Stimulated activated memory B cell treated with anti-CD40 and anti-IgM and Interleukin-4, amounts not matched to agents 10 μg/mL and 1 μg/mL and 100 μg/mL, for 72 hours (primary cell): ENCODE measurements around the gene NRDE2.
A peak's percentile ranks its signal among the peaks of the same experiment; 100 is the strongest.
"Not testable (repeated sequence)": the region's sequence is repeated elsewhere in the genome, so short reads cannot be mapped to it uniquely, and the experiment has no call there.

Experiments
- ATAC-seq: fragments of 150-1000 bp; cut with Tn5 transposase; 2 replicates; pipeline ENCODE4 v1.10.0; 2021
- H3K27ac Mint-ChIP-seq: one replicate; pipeline ENCODE4 v1.8.0; 2022; ENCODE audit warnings: mild to moderate bottlenecking, mixed read lengths
- H3K27me3 Mint-ChIP-seq: one replicate; pipeline ENCODE4 v1.8.0; 2022; ENCODE audit warnings: mixed read lengths
- H3K36me3 Mint-ChIP-seq: one replicate; pipeline ENCODE4 v1.8.0; 2022; ENCODE audit warnings: mixed read lengths
- H3K4me1 Mint-ChIP-seq: one replicate; pipeline ENCODE4 v1.8.0; 2022; ENCODE audit warnings: mixed read lengths
- H3K4me3 Mint-ChIP-seq: one replicate; pipeline ENCODE4 v1.8.0; 2022; ENCODE audit warnings: mild to moderate bottlenecking, moderate library complexity, mixed read lengths
- H3K9me3 Mint-ChIP-seq: one replicate; pipeline ENCODE4 v1.8.0; 2022; ENCODE audit warnings: mixed read lengths

NRDE2 gene

DNA sequence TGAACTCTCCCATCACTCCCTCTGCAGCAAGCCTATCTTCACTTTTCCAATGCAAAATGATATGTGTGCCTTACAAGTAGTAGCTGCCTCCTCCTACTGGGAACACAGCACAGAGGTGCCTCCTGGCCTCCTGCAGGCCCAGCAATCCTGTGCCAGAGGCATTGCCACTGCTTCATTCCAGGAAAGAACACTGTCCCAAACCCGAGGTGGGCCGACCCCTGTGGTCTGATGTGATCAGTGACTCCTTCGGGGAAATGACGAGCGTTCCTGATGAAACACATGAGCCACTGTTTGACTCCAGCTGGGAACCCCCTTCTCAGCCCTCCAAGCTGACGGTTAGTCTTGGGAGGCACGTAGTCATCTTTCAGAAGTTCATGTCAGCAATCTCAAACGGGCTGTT lies 55.9 kb downstream of the NRDE2 start:
- Mint-ChIP-seq H3K27ac (no peak overlapping the region), H3K27me3 (no peaks in the 10 kb centered on the region), H3K36me3 (peaks cover 60% of the 10 kb centered on the region), H3K9me3 (no peaks in the 10 kb centered on the region), H3K4me3 (no peak overlapping the region), H3K4me1 (no peaks in the 10 kb centered on the region)
- ATAC-seq: no peak

DNA sequence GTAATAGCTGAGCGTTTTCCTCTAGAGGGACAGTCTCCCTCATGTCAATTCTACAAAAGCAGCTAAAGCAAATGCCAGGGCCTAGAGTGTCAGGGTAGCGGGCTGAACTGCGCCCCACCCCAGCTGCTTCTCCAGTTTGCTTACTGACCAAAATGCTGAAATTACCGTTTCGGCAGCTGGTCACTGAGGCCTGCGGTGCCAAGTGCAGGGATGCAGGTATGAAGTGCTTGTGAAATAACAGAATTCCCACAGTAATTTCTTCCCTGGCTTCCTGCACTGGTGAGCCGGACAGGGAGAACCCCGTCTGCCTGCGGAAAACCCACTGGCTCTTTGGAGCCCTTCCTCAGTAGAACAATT lies 56.3 kb downstream of the NRDE2 start:
- H3K27ac Mint-ChIP-seq: no peak overlapping the region
- H3K27me3 Mint-ChIP-seq: no peaks in the 10 kb centered on the region
- ATAC-seq: no peak
- H3K4me3 Mint-ChIP-seq: no peak overlapping the region
- peaks cover 62% of the 10 kb centered on the region for H3K36me3 Mint-ChIP-seq
- no peaks in the 10 kb centered on the region for H3K9me3 Mint-ChIP-seq
- H3K4me1 Mint-ChIP-seq: no peaks in the 10 kb centered on the region

DNA sequence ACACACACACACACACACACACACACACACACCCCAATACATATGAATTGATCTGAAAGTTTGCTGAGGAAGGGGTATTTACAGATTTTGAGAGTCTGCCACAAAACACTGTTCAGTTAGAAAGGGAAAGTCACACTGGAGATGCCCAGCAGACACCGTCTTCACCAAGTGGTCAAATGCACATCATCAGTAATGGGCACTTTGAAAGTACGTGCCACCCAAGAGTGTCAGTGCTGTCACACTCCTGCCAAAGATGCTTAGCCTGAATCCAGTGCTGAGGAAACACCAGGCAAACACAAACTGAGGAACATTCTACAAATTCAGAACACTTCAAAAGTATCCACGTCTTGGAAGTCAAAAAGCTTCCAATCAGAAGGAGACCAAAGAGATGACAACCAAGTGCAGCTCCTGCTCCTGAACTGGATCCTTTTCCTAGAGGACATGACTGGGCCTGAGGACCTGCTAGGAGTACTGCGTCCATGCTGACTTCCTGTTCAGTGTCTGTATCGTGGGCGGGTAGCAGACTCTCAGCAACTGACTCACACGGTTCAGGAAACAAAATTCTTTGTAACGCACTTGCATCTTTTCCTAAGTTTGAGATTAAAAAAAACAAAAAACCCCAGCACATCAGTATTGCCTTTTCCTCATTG lies 56.8 kb downstream of the NRDE2 start:
- Mint-ChIP-seq H3K27ac (no peak overlapping the region), H3K4me3 (no peak overlapping the region), H3K36me3 (peaks cover 67% of the 10 kb centered on the region), H3K27me3 (no peaks in the 10 kb centered on the region), H3K9me3 (no peaks in the 10 kb centered on the region), H3K4me1 (no peaks in the 10 kb centered on the region)
- no peak for ATAC-seq

DNA sequence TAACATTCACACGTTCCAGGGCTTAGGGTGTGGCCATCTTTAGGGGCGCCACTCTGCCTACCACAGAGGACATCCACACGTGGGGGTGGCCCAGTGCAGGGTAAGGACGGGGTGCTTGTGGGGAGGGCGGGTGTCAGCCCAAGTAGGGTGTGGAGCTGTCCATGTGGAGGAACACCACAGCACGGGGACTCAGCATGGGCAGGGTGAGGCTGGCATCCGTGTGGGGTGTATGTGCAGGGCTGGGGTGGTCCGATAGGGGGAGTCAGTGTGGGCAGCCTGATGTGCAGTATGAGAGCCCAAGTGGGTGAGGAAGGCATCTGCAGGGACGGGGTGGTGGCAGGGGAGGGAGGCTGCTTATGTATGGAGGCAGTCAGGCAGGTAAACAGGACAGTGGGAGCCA lies 57.7 kb downstream of the NRDE2 start:
- Mint-ChIP-seq H3K36me3 (peaks cover 75% of the 10 kb centered on the region), H3K9me3 (no peaks in the 10 kb centered on the region), H3K27ac (no peak overlapping the region), H3K27me3 (no peaks in the 10 kb centered on the region), H3K4me3 (no peak overlapping the region), H3K4me1 (no peaks in the 10 kb centered on the region)
- ATAC-seq: peak; percentile 47

DNA sequence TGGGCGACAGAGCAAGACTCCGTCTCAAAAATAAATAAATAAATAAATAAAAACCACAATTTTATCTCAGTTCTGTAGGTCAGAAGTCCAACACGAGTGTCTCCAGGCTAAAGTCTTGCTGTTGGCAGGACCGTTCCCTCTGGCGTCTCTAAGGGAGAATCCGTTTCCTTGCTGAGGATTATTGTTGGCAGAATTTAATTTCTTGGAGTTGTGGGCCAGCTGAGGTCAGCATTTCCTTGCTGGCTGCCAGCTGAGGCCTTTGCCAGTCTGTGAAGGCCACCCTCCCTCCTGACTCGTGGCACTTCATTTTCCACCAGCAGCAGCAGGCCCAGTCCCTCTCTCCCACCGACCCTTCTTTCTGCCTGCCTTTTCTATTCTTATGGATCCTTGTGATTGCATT lies 58.2 kb downstream of the NRDE2 start:
- Mint-ChIP-seq H3K27ac (no peak overlapping the region), H3K4me1 (no peaks in the 10 kb centered on the region), H3K36me3 (peaks cover 76% of the 10 kb centered on the region), H3K4me3 (no peak overlapping the region), H3K27me3 (no peaks in the 10 kb centered on the region), H3K9me3 (no peaks in the 10 kb centered on the region)
- ATAC-seq: no peak

DNA sequence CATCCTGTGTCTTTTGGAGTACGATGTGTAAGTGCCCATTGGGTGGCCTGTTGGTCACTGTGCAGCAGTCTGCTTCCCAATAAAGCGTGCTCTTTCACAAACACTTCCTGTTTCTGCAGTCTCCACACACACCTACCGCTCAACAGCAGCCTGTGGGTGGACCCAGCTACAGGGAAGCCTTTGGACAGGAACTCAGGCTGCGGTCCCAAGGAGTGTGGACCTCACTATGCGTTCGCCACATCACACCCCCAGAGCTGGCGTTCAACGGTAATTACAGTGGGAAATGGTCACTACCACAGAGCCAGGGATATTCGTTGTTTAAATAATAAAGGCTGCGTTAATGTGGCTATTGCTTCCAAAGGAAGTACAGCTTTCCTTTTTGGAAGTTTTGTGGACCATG lies 59.2 kb downstream of the NRDE2 start:
- no peaks in the 10 kb centered on the region for H3K4me1 Mint-ChIP-seq

DNA sequence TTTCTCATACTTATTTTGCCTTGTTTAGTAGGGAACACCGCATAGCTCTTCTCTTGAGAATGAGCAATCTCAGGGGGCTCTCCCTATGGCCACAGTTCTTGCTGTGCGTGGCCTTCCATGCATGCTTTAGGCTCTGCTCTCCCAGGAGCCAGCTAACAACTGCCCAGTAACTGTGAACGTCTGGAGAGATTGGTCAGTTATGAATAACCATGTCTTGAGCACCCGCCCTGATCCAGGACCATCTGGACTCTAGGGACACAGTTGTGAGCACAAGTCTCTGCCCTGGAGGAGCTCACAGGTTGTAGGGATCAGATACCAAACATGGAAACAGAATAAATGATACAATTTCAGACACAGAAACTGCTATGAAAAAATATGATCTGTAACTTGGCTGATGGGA lies 63.3 kb downstream of the NRDE2 start:
- Mint-ChIP-seq H3K9me3 (no peaks in the 10 kb centered on the region), H3K4me3 (no peak overlapping the region), H3K4me1 (no peaks in the 10 kb centered on the region), H3K27me3 (no peaks in the 10 kb centered on the region), H3K27ac (no peak overlapping the region), H3K36me3 (peaks cover 65% of the 10 kb centered on the region)
- ATAC-seq: no peak

More for the DNA sequence above, 59.2 kb downstream of the NRDE2 start:
- H3K27ac Mint-ChIP-seq: no peak overlapping the region
- no peak overlapping the region for H3K4me3 Mint-ChIP-seq
- ATAC-seq: no peak
- no peaks in the 10 kb centered on the region for H3K9me3 Mint-ChIP-seq
- H3K36me3 Mint-ChIP-seq: peaks cover 70% of the 10 kb centered on the region
- H3K27me3 Mint-ChIP-seq: no peaks in the 10 kb centered on the region

DNA sequence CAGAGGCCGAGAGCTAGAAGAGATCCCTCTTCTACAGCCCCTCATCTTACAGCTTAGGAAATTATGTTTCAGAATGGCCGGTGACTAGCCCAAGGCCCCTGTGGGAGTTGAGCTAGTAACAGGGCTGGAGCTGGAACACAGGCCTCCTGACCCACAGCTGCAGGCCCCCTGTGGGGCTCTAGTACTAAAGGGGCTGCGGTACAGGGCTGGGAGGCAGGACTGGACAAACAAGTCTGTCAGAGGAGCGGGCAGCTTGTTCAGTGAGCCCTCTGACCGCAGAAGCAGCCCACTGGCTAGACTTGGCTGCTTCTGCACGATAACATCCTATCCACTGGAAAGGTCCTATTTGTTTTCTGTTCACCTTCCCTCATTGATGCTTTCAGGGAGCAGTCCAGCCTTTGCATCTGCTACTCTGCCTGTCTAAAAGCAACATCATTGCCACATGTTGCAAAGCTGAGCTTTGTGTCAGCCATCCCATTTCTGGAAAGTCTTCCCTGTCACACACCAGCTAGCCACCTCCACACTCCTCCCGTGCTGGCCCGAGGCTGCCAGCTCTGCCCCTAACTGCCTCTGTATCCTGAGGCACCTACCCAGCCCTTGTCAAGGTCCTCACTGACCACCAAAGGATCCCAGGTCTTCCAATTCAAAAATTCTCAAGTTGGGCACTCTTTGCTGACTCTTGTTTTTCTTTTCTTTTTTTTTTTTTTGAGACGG lies 65.1 kb downstream of the NRDE2 start:
- no peaks in the 10 kb centered on the region for H3K4me1 Mint-ChIP-seq
- ATAC-seq: no peak
- H3K27ac Mint-ChIP-seq: no peak overlapping the region
- H3K9me3 Mint-ChIP-seq: no peaks in the 10 kb centered on the region
- H3K27me3 Mint-ChIP-seq: no peaks in the 10 kb centered on the region
- H3K36me3 Mint-ChIP-seq: peaks cover 61% of the 10 kb centered on the region
- no peak overlapping the region for H3K4me3 Mint-ChIP-seq

DNA sequence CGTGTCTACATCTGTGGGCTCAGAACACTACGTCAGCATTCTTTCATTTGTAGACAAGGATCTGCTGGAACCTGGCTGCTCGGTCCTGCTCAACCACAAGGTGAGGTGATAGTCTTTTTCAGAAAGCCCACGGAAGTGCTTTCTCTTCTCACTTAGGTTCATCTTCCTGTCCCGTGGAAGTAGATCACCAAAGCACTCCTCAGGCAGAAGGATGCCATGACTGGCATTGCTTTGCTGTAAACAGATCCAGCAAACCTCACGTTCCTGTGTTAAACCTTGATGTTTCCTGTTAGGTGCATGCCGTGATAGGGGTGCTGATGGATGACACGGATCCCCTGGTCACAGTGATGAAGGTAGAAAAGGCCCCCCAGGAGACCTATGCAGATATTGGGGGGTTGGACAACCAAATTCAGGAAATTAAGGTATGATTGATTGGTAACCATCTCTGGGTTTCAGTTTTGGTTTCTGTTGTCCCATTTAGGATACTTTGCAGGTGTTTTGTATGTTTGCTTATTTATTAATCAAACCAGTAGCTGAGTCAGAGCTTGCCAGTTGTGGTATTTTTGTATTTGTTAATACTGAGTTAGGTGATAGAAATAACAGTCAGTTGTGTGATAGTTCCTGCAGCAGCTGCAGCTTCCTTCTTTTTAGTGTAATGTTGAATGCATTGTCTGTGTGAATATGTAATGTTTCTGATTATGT lies 67.8 kb downstream of the NRDE2 start:
- Mint-ChIP-seq H3K27ac (peak overlapping the region; percentile 37), H3K36me3 (peaks cover 64% of the 10 kb centered on the region)
- ATAC-seq: no peak

DNA sequence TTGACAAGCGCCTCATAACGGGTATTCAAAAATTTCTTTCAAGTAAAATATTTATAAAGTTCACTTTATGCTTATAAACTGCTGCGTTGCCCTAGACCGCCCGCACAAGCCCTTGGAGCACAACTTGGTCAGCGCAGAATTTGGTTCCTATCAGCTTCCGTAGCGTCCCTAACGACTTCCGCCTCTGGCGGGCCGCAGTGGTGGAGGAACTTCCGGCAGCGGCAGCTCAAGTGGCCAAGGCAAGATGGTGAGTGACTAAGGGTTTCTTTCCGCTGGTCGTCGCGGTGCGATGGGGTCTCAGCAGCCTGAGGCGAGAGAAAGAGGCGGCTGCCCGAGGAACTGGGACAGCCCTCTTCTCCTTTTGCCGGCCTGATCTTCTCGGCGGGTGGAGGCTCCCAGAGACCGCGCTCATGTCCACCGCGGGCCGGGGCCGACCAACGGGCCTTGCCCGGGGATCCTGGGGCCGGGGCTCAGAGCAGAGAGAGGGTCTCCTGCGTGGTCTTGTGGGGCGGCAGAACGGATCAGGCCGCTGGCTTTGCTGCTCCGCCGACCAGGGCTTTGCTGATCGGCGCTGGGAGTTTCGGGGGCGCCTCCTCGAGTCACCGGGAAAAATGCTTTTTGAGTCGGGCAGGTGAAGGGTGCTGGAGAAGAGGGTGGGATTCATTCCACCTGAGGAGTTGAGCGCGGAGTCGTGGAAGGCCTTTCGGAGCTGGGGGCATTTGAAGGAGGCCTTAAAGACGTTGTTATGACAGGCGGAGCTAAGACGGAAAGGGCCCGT lies 75.2 kb downstream of the NRDE2 start, which contains the start of gene PSMC1:
Gene PSMC1, plus strand, starts transcription at position 200 of the 778 bp plus-strand sequence. Its CDS starts 45 bp downstream, at position 245.
- no peaks in the 10 kb centered on the region for H3K27me3 Mint-ChIP-seq
- peak within 1 kb of the TSS; percentile 99 for H3K4me3 Mint-ChIP-seq
- peak within 1 kb of the TSS; percentile 100 for H3K27ac Mint-ChIP-seq
- H3K9me3 Mint-ChIP-seq: peaks cover 11% of the 10 kb centered on the region
- H3K36me3 Mint-ChIP-seq: peaks cover 48% of the 10 kb centered on the region
- peaks cover 47% of the 10 kb centered on the region for H3K4me1 Mint-ChIP-seq
- ATAC-seq: peak; percentile 97

More for the DNA sequence above, 67.8 kb downstream of the NRDE2 start:
- Mint-ChIP-seq H3K4me3 (no peak overlapping the region), H3K4me1 (no peaks in the 10 kb centered on the region), H3K27me3 (no peaks in the 10 kb centered on the region), H3K9me3 (peaks cover 6% of the 10 kb centered on the region)

DNA sequence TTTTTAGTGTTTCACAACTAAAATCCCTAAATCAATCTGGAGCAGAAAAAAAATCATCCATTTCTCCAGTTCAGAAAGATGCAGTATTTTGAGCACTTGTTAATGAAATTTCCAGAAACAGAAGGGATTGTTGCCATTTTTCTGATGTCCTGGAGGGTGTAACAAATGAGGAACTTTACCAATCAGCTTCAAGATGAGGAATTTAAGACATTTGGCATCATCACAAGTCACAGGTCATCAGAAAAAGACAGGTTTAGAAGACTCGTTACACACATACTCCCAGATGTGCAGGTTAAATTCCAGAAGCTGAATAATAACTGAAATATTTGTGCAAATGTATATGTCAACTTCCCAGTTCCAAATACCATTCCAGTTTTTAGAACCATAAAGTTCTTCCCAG lies 75.9 kb downstream of the NRDE2 start:
- Mint-ChIP-seq H3K4me3 (peak overlapping the region; percentile 52), H3K27me3 (no peaks in the 10 kb centered on the region), H3K4me1 (peaks cover 47% of the 10 kb centered on the region), H3K9me3 (peaks cover 5% of the 10 kb centered on the region), H3K36me3 (peaks cover 41% of the 10 kb centered on the region), H3K27ac (peak overlapping the region; percentile 100)
- ATAC-seq: no peak

DNA sequence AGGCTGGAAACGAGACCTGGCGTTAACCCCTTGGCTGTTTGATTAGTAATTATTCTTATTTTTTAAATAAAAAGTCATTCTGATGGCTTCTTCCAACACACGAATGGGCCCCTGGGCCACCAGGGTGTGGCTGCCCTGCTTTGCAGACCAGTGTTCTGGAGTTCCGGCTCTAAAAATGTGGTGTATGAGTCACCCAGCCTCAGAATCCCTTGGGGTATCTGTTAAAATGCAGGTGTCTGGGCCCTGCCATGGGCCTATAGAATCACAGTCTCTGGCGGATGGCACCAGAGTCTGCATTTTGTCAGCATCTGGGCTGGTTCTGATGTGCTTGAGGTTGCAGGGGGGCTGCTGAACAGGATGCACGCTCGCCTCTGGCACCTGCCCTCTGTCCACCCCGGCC lies 77.9 kb downstream of the NRDE2 start:
- Mint-ChIP-seq H3K27ac (no peak overlapping the region), H3K4me3 (no peak overlapping the region), H3K36me3 (peaks cover 27% of the 10 kb centered on the region), H3K27me3 (no peaks in the 10 kb centered on the region), H3K9me3 (peaks cover 5% of the 10 kb centered on the region), H3K4me1 (peaks cover 46% of the 10 kb centered on the region)
- peak; percentile 65 for ATAC-seq

DNA sequence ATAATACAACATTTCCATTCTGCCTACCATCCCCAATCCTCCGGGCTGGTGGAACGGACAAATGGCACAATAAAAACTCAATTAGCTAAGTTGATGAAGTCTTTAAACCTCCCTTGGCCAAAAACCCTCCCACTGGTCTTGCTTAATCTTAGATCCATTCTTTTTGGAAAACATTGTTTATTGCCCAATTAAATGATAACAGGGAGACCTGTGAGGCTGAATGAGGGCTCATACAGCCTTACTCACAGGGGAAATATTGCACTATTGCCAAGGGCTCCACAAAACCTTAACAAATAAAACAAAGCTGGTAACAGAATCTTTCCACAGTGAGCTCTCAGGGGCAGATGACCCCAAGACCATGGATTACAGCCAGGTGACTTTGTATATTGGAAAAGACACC lies 83.1 kb downstream of the NRDE2 start:
- Mint-ChIP-seq H3K27me3 (peaks cover 10% of the 10 kb centered on the region), H3K4me3 (no peak overlapping the region), H3K4me1 (peaks cover 5% of the 10 kb centered on the region), H3K9me3 (peaks cover 3% of the 10 kb centered on the region), H3K27ac (no peak overlapping the region), H3K36me3 (no peaks in the 10 kb centered on the region)
- ATAC-seq: no peak

DNA sequence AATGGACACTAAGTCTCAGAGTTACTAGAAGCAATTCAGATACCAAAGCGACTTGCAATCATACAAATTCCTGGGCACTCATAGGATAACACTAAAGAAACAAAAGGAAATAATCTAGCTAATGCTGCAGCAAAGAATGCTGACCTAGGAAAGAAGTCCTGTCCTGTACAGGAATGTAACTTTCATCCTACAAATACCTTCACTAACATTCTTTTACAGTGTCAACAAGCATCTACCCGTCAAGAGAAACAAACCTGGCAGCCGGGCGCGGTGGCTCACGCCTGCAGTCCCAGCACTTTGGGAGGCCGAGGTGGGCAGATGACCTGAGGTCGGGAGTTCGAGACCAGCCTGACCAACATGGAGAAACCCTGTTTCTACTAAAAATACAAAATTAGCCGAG lies 84.3 kb downstream of the NRDE2 start:
- not testable (repeated sequence) for H3K9me3 Mint-ChIP-seq, H3K4me3 Mint-ChIP-seq, H3K27ac Mint-ChIP-seq, ATAC-seq, H3K36me3 Mint-ChIP-seq, H3K4me1 Mint-ChIP-seq, H3K27me3 Mint-ChIP-seq

DNA sequence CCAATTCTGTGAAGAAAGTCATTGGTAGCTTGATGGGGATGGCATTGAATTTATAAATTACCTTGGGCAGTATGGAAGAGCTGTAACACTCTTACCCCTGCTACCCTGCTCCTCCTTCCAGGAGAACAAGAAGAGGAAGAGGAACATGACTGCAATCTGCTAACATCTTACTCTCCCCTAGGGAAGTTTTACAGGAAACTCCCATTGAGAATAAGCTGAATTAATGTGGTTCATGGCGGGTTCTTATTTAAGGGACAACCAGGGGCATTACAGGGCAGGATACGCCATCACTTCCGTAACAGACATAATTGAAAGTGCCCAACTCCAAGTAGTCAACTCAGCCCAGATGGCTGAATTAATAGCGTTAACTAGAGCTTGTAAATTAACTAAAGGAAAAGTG lies 84.8 kb downstream of the NRDE2 start:
- Mint-ChIP-seq H3K27ac (no peak overlapping the region), H3K4me1 (no peaks in the 10 kb centered on the region), H3K9me3 (peaks cover 5% of the 10 kb centered on the region), H3K27me3 (peaks cover 10% of the 10 kb centered on the region), H3K4me3 (no peak overlapping the region), H3K36me3 (no peaks in the 10 kb centered on the region)
- no peak for ATAC-seq
